Measurements from ENCODE around the gene OTUB1.

DNA sequence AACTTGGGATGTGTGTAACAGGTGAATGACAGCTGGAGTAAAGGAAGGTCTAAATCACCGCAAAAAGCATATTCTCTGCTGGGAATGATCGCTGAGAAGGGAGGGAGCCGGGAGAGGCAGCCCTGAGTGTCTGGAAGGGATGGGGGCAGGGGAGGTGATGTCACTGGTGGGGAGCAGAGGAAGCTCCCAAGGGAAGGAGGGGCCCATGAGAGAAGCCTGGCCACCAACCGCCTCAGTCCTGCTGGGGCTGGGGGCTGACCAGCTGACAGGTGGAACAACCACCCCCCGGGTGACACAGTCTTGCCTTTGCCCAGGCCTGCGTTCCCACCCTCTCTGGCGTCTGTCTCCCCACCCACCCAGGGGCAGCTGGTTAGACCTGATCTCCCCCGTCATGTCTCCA lies 43.5 kb downstream of the OTUB1 start:
- TF ChIP-seq, protein P1, sequence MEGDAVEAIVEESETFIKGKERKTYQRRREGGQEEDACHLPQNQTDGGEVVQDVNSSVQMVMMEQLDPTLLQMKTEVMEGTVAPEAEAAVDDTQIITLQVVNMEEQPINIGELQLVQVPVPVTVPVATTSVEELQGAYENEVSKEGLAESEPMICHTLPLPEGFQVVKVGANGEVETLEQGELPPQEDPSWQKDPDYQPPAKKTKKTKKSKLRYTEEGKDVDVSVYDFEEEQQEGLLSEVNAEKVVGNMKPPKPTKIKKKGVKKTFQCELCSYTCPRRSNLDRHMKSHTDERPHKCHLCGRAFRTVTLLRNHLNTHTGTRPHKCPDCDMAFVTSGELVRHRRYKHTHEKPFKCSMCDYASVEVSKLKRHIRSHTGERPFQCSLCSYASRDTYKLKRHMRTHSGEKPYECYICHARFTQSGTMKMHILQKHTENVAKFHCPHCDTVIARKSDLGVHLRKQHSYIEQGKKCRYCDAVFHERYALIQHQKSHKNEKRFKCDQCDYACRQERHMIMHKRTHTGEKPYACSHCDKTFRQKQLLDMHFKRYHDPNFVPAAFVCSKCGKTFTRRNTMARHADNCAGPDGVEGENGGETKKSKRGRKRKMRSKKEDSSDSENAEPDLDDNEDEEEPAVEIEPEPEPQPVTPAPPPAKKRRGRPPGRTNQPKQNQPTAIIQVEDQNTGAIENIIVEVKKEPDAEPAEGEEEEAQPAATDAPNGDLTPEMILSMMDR (IDR thresholded peaks at IDR 0.05): no peak
- no peak for TF ChIP-seq POLR2A (IDR thresholded peaks at IDR 0.05)

Measured in heart left ventricle (tissue), 13 donors.